Measurements from ENCODE around the gene NFYC. TPM values are rescaled to one million over a fixed set of nuclear protein-coding genes. Genes with fewer than 3 reads are reported as not detected.

The NFYC gene
- total RNA-seq, 1 donor from 2014 or later: 38.0 TPM

DNA sequence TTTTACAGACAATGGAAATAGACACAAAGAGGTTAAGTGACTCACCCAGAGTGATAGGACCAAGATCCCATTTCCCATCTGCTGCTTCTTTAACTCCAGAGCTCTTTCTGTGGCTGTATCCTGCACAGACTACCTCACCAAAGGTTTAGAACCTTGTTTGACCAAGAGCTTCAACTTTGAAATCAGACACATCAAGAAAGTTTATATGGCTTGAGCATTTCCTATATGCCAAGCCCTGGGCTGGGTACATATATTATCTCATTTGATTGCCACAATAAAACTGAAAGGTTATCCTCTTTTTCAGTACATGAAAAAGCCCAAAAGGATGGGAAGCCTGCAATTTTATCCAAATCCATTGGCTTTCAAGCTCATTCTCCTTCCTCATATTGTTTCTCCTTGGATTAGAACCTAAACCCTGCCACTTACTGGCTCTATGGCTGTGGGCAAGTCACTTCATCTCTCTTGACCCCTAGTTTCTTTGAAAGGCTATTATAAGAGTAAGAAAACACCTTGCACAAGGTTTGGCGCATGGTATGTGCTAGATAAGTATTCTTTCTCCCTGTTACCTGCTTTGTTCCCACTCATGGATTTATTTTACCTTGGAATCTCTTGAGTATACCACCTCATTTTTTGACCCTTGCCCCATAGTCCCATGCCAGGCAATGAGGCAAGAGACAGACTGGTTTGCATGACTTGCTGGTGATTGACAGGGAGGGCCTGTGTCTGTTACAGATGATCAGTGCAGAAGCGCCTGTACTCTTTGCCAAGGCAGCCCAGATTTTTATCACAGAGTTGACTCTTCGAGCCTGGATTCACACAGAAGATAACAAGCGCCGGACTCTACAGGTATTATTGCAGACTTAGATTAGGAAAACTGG, 57.6 kb downstream of the NFYC start:
- Histone ChIP-seq H3K79me2 (ENCODE audit: low read depth) (peaks cover 28% of the 10 kb centered on the region), H3K9me3 (ENCODE audit: low read depth) (no peaks in the 10 kb centered on the region), H3K4me1 (no peaks in the 10 kb centered on the region), H3K27ac (no peak overlapping the region), H3K27me3 (no peaks in the 10 kb centered on the region), H3K9ac (no peak overlapping the region), H3F3A (ENCODE audit: low read depth) (no peaks in the 10 kb centered on the region), H3K4me3 (no peak overlapping the region), H3K4me2 (no peak overlapping the region), H2AFZ (replicated peaks) (no peak overlapping the region), H3K36me3 (peaks cover 7% of the 10 kb centered on the region), H4K20me1 (ENCODE audit: low read depth) (peaks cover 23% of the 10 kb centered on the region)
- H3K4me3 Mint-ChIP-seq: no peak overlapping the region
- no peaks in the 10 kb centered on the region for H3K27me3 Mint-ChIP-seq (ENCODE audit: insufficient read depth, low read depth)
- TF ChIP-seq EZH2phosphoT487 (IDR thresholded peaks at IDR 0.05): no peak
- TF ChIP-seq, protein P1, sequence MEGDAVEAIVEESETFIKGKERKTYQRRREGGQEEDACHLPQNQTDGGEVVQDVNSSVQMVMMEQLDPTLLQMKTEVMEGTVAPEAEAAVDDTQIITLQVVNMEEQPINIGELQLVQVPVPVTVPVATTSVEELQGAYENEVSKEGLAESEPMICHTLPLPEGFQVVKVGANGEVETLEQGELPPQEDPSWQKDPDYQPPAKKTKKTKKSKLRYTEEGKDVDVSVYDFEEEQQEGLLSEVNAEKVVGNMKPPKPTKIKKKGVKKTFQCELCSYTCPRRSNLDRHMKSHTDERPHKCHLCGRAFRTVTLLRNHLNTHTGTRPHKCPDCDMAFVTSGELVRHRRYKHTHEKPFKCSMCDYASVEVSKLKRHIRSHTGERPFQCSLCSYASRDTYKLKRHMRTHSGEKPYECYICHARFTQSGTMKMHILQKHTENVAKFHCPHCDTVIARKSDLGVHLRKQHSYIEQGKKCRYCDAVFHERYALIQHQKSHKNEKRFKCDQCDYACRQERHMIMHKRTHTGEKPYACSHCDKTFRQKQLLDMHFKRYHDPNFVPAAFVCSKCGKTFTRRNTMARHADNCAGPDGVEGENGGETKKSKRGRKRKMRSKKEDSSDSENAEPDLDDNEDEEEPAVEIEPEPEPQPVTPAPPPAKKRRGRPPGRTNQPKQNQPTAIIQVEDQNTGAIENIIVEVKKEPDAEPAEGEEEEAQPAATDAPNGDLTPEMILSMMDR (IDR thresholded peaks at IDR 0.05): no peak
- no peak for TF ChIP-seq EZH2 (IDR thresholded peaks at IDR 0.05)
- no peak overlapping the region for H3K27ac Mint-ChIP-seq
- H3K9me3 Mint-ChIP-seq: no peaks in the 10 kb centered on the region
- DNase-seq (ENCODE audit: low spot score): no peak
- H3K4me1 Mint-ChIP-seq: peaks cover 9% of the 10 kb centered on the region
- peaks cover 36% of the 10 kb centered on the region for H3K36me3 Mint-ChIP-seq

DNA sequence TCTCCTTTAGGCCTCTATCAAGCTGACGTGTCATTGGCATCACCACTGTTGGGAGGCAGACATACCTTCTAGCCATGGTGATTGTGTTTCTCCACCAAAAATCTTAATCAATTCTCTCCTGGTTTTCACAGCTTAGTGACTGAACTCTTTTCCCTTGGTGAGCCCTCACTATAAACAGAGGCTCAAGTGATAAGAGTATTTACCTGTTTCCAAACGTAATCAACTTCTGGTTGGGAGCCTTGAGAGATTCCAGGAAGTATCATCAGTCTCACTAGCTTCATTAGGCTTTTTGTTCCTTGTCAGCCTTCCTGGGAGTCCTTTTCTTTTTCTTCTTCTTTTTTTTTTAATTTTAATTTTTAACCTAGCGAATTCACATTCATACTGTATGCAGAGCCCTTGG, 58.3 kb downstream of the NFYC start:
- Histone ChIP-seq H3K27ac (no peak overlapping the region), H2AFZ (replicated peaks) (no peak overlapping the region), H3K9me3 (ENCODE audit: low read depth) (no peaks in the 10 kb centered on the region), H3K4me3 (no peak overlapping the region), H3F3A (ENCODE audit: low read depth) (no peaks in the 10 kb centered on the region), H4K20me1 (ENCODE audit: low read depth) (peaks cover 19% of the 10 kb centered on the region), H3K4me1 (no peaks in the 10 kb centered on the region), H3K4me2 (no peak overlapping the region), H3K36me3 (peaks cover 7% of the 10 kb centered on the region), H3K79me2 (ENCODE audit: low read depth) (peaks cover 20% of the 10 kb centered on the region), H3K27me3 (no peaks in the 10 kb centered on the region), H3K9ac (no peak overlapping the region)
- DNase-seq (ENCODE audit: low spot score): no peak
- no peak for TF ChIP-seq EZH2phosphoT487 (IDR thresholded peaks at IDR 0.05)
- H3K27me3 Mint-ChIP-seq (ENCODE audit: insufficient read depth, low read depth): no peaks in the 10 kb centered on the region
- no peak overlapping the region for H3K27ac Mint-ChIP-seq
- peaks cover 39% of the 10 kb centered on the region for H3K36me3 Mint-ChIP-seq
- peaks cover 8% of the 10 kb centered on the region for H3K4me1 Mint-ChIP-seq
- no peak overlapping the region for H3K4me3 Mint-ChIP-seq
- H3K9me3 Mint-ChIP-seq: no peaks in the 10 kb centered on the region

DNA sequence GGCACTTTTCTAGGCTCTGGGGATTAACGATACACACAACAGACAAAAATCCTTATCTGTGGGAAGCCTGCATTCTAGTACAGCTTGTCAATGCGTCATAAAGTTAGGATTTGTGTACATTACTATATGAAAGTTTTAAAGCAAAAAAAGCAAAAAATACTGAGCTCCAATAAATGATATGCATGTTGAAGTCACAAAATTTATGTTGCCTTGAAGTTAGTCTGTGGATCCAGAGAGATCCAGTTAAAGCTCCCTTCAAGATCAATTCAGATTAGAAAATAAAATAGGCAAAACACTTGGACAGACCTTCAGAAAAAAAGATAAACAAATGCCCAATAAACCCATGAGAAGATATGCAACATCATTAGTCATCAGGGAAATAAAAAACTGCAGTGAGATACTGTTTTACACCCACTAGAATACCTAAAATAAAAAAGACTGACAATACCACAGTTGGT, 59.0 kb downstream of the NFYC start:
- no peak for DNase-seq (ENCODE audit: low spot score)
- Histone ChIP-seq H3K4me1 (no peaks in the 10 kb centered on the region), H3K9me3 (ENCODE audit: low read depth) (no peaks in the 10 kb centered on the region), H3F3A (ENCODE audit: low read depth) (no peaks in the 10 kb centered on the region), H2AFZ (replicated peaks) (no peak overlapping the region), H3K9ac (no peak overlapping the region), H3K4me3 (no peak overlapping the region), H3K79me2 (ENCODE audit: low read depth) (peaks cover 14% of the 10 kb centered on the region), H3K36me3 (peaks cover 7% of the 10 kb centered on the region), H3K27ac (no peak overlapping the region), H3K4me2 (no peak overlapping the region), H3K27me3 (no peaks in the 10 kb centered on the region), H4K20me1 (ENCODE audit: low read depth) (peaks cover 20% of the 10 kb centered on the region)
- no peak overlapping the region for H3K27ac Mint-ChIP-seq
- H3K4me1 Mint-ChIP-seq: peaks cover 1% of the 10 kb centered on the region
- TF ChIP-seq, protein P1 (IDR thresholded peaks at IDR 0.05): no peak
- TF ChIP-seq EZH2phosphoT487 (IDR thresholded peaks at IDR 0.05) (no peak), EZH2 (IDR thresholded peaks at IDR 0.05) (no peak)
- H3K36me3 Mint-ChIP-seq: peaks cover 39% of the 10 kb centered on the region
- H3K9me3 Mint-ChIP-seq: no peaks in the 10 kb centered on the region
- H3K27me3 Mint-ChIP-seq (ENCODE audit: insufficient read depth, low read depth): no peaks in the 10 kb centered on the region
- no peak overlapping the region for H3K4me3 Mint-ChIP-seq

DNA sequence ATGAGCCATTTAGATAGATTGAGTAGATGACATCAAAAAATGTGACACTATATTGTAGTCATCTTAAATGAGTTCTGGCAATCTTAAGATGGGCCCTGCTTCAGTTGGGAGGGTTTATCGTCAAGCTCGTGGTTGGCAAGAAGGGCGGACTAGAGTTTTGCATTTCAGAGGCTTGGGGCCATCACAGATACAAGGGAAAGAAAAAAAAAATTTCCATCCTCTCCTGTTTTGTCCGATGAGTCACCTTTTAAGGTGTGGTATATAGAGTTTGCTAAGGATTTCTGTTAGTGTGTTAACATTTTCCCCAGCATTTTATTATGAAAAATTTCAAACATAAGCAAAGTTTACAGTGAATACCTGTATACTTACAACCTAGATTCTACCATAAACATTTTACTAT, 60.3 kb downstream of the NFYC start:
- Histone ChIP-seq H3K4me3 (no peak overlapping the region), H3K9me3 (ENCODE audit: low read depth) (no peaks in the 10 kb centered on the region), H3K36me3 (peaks cover 7% of the 10 kb centered on the region), H3F3A (ENCODE audit: low read depth) (no peaks in the 10 kb centered on the region), H2AFZ (replicated peaks) (no peak overlapping the region), H3K4me2 (no peak overlapping the region), H4K20me1 (ENCODE audit: low read depth) (peaks cover 10% of the 10 kb centered on the region), H3K27me3 (no peaks in the 10 kb centered on the region), H3K79me2 (ENCODE audit: low read depth) (peaks cover under 1% of the 10 kb centered on the region), H3K4me1 (no peaks in the 10 kb centered on the region), H3K27ac (no peak overlapping the region), H3K9ac (no peak overlapping the region)
- Mint-ChIP-seq H3K4me1 (no peaks in the 10 kb centered on the region), H3K27me3 (ENCODE audit: insufficient read depth, low read depth) (no peaks in the 10 kb centered on the region), H3K4me3 (no peak overlapping the region), H3K36me3 (peaks cover 41% of the 10 kb centered on the region), H3K9me3 (no peaks in the 10 kb centered on the region), H3K27ac (no peak overlapping the region)
- TF ChIP-seq EZH2phosphoT487 (IDR thresholded peaks at IDR 0.05) (no peak), EZH2 (IDR thresholded peaks at IDR 0.05) (no peak)
- TF ChIP-seq, protein P1 (IDR thresholded peaks at IDR 0.05): no peak
- DNase-seq (ENCODE audit: low spot score): no peak
